Smooth muscle cell of the brain vasculature (primary cell): ENCODE results near the gene CXCR6.

Experiments
- DNase-seq: peaks from one replicate; pipeline ENCODE4 v3.0.0-alpha.2; 2012; ENCODE audit warnings: low read depth, low spot score

The CXCR6 gene

DNA sequence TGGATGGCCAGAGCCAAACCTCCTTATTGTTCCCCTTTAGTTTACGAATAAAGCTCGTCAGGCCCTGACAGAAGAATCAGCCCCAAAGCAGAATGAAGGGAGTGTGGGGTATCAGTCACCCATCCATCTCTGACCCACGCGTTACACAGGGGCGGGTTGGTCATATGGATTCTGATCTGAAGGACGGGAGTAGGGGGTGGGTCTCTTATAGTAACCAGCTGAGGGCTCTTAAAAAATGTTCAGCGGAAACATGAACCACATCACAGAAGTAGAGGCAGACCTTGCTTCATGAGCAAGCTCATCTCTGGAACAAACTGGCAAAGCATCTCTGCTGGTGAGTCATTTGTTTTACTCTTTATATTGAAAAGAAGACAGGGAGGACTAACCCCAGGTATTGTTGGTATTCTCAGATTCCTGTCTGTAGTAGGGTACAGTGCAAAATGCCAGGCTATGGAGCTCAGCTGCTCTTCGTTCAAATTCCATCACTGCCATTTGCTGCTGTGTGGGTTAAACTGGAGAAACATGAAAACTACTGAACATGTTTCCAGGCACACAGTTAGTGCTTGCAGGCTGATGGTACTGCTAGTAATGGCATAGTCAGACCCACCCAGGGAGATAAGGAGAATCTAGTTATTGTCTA, at the start of gene CXCR6:
Gene CXCR6 (plus strand): TSS at position 258 of the 640 bp plus-strand sequence. CDS start 3,018 bp downstream, outside the sequence.
- DNase-seq: no peak

- DNase-seq: no peak
These were observed 49.2 kb upstream of the CXCR6 start for GRCh38 chr3:45894015-45894414.

GRCh38 chr3:45895686-45896468, 47.4 kb upstream of the CXCR6 start:
- no peak for DNase-seq

DNA sequence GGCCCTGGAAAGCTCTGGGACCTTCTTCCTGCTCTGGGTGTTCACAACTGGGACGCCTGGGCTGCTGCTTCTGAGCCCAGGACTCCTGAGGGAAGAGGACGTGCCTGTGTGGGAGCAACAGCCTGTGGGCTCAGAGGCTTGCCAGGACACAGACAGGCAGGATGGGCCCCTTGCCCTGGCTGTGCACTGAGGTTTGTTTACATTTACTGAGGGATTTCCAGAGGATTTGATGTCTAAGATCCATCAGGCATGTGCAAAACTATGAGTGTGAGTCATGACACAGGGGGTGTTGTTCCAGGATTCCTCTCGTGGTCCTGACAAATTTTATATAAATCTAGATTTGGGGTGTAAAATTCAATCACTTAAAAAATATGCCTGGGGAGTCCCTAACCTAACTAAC, 46.3 kb upstream of the CXCR6 start:
- peak; percentile 15 for DNase-seq

DNA sequence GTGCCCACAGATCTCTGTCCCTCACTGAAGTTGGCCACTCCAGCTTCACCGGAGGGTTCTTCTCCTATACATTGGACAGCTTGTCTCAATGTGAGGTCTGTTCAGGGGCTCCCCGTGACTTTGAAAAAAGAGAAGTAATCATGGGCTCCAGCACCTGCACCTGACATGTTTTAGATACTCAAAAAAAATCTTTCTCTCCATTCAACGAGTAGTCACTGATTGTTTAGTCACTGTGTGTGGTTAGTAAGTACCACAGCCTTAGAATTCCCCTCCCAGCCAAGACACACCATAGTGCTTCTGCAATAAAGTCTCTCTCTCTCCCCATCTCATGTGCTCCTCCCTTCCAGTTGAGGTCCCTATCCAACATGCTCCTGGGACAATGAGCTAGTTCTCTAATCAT, 38.3 kb upstream of the CXCR6 start:
- no peak for DNase-seq

DNA sequence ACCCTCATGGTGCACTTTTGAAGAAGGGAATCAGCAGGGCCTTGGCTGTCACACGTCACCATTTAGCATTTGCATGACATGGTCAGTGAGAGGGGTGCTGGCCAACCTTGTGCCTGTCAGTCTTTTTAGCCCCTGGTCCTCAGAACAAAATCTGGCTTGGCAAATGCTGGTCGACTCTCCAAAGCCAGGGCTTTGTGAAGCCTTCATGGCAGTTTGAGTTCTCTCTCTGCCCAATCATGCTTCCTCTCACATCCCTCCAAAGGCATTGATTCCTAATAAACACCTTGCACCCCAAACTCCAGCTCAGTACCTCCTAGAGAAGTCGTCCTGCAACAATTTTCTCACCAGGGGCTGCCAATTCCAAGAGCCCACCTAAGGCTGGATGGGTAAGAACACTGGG, 37.5 kb upstream of the CXCR6 start:
- no peak for DNase-seq

GRCh38 chr3:45906681-45907407, 36.4 kb upstream of the CXCR6 start:
- no peak for DNase-seq

GRCh38 chr3:45907769-45908705, 35.2 kb upstream of the CXCR6 start:
- no peak for DNase-seq

DNA sequence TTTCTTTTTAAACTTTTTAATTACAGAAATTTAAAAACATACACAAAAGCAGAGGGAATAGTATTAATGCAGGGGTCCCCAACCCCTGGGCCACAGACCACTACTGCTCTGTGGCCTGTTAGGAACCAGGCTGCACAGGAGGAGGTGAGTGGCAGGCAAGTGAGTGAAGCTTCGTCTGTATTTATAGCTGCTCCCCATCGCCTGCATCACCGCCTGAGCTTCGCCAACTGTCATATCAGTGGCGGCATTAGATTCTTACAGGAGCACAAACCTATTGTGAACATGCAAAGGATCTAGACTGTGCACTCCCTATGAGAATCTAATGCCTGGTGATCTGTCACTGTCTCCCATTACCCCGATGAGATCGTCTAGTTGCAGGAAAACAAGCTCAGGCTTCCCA, 34.5 kb upstream of the CXCR6 start:
- DNase-seq: no peak

GRCh38 chr3:45909542-45909941, 33.7 kb upstream of the CXCR6 start:
- DNase-seq: no peak

DNA sequence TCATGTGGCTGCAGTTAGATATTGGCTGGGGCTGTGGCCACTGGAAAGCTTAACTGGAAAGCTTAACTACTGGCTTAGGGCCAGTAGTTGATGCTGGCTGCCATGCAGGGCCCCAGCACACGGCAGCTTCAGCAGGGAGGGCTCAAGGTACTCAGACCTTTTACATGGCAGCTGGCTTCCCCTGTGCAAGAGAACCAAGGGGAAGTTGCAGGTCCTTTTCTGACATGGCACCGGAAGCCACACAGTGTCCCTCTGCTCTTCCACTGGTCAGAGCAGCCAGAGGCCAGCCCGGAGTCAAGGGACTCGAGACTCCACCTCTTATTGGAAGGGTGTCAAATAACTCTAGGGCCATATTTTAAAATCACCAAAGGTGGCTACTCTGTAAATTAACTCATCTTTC, 32.4 kb upstream of the CXCR6 start:
- no peak for DNase-seq

GRCh38 chr3:45911511-45912226, 31.6 kb upstream of the CXCR6 start:
- no peak for DNase-seq

DNA sequence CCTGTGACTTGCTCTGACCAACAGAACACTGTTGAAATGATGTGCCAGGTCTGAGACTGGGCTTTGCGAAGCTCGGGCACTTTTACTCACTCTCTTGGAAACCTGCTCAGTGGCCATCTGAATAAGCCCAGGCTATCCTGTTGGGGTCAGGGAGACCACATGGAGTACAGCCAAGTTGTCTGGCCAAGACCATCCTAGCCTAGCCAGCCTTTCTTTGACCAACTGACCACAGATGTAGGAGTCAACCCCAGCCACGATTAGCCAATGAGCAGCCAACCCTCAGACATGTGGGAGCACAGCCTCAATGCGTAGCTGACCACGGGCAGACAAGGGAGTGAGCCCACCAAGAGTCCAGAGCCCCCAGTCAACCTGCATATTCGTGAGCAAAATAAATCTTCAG, 30.8 kb upstream of the CXCR6 start:
- DNase-seq: no peak

- no peak for DNase-seq
These were observed 28.8 kb upstream of the CXCR6 start for GRCh38 chr3:45914362-45915058.

DNA sequence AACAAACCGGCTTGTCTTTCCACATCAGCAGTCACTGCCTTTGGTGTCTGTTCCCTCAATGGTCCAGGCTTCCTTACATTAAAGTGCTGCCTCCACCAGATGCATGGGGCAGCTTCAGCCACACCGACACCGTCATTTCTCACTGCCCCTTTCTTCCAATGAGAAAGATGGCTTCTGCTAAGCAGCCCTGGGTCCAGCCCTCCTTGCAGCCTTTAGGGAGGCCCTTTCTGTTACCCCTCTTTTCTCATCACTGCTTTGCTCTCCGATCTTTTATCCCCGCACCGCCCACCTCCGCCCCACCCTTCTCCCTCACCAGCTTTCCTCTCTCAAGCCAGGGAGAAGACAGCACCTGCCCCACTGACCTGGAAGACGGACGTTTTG, 28.2 kb upstream of the CXCR6 start:
- no peak for DNase-seq

DNA sequence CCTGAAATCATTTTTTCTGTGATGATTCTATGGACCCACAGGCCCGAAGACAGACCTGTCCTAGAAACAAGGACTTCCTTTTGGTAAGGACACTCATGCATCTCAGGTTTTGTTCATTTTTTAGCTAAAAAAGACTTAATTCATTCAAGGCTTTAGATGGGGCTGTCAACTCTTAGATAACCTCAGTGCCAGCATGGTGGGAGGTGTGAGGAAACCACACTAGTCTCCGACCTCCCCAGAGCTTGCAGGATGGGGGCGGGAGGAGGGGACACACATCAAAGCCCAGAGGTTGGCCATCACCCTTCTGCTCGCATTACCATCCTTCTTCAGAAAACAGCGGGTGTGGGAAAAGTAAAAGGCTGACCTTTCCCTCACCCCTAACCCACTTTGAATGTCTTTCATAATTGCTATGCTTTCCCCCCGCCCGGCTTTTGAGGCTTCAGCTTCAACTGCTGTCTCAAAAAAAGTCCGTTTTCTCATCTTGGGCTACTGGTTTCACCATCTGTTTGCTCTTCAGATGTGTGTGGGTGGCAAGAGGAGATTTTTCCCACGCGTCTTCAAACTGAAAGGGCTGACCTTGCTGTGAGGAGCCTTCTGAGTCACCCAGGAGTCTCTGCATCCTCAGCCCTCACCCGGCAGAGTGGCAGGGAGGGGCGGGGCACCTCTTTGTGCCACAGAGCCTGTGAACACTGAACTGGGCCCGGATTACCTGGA, 27.6 kb upstream of the CXCR6 start:
- DNase-seq: peak; percentile 57

- no peak for DNase-seq
These were observed 25.9 kb upstream of the CXCR6 start for GRCh38 chr3:45917146-45917898.

- DNase-seq: no peak
These were observed 21.9 kb upstream of the CXCR6 start for GRCh38 chr3:45921158-45922038.
